Measurements from ENCODE around the gene LARP6. TPM values are rescaled to one million over a fixed set of nuclear protein-coding genes. Genes with fewer than 3 reads are reported as not detected.

The LARP6 gene
- total RNA-seq, 1 experiment from 2014 or later: 53.6 TPM

- Histone ChIP-seq H3K4me3 (ENCODE audit: low read depth, low read length, poor library complexity, severe bottlenecking) (peak within 1 kb of the TSS; percentile 84), H3K4me1 (ENCODE audit: insufficient read depth, low read length, poor library complexity, severe bottlenecking) (peaks cover 10% of the 10 kb centered on the region), H3K36me3 (ENCODE audit: insufficient read depth, low read length, poor library complexity, severe bottlenecking) (no peaks in the 10 kb centered on the region), H3K27ac (ENCODE audit: low read depth, low read length, poor library complexity, severe bottlenecking) (peak within 1 kb of the TSS; percentile 73), H3K9me3 (ENCODE audit: low read depth, low read length, poor library complexity, severe bottlenecking) (no peaks in the 10 kb centered on the region), H3K27me3 (replicated peaks; ENCODE audit: insufficient read depth, low read depth, low read length, poor library complexity) (no peaks in the 10 kb centered on the region)
- BruUV-seq (replicated peaks): TSS peak; percentile 61
- intact Hi-C loops (cut with micrococcal nuclease; ENCODE audit: unreplicated experiment): loop anchor here (5.0 to 10.0 kb wide), 2 partner anchors 213 to 550 kb away; no protein-coding TSS in a partner anchor
- peak; percentile 96 for DNase-seq (ENCODE audit: low spot score)
- CTCF ChIA-PET: interaction anchor here (1.7 kb wide), 1 partner anchor 548 kb away, joined by 3 read pairs; no protein-coding TSS in a partner anchor
- no peak for TF ChIP-seq EZH2 (IDR thresholded peaks at IDR 0.05; ENCODE audit: borderline replicate concordance, low read depth, low read length, poor library complexity, severe bottlenecking)
- TF ChIP-seq, protein P1, sequence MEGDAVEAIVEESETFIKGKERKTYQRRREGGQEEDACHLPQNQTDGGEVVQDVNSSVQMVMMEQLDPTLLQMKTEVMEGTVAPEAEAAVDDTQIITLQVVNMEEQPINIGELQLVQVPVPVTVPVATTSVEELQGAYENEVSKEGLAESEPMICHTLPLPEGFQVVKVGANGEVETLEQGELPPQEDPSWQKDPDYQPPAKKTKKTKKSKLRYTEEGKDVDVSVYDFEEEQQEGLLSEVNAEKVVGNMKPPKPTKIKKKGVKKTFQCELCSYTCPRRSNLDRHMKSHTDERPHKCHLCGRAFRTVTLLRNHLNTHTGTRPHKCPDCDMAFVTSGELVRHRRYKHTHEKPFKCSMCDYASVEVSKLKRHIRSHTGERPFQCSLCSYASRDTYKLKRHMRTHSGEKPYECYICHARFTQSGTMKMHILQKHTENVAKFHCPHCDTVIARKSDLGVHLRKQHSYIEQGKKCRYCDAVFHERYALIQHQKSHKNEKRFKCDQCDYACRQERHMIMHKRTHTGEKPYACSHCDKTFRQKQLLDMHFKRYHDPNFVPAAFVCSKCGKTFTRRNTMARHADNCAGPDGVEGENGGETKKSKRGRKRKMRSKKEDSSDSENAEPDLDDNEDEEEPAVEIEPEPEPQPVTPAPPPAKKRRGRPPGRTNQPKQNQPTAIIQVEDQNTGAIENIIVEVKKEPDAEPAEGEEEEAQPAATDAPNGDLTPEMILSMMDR (conservative IDR thresholded peaks at IDR 0.05; ENCODE audit: low read depth, low read length): no peak
- POLR2A ChIA-PET (ENCODE audit: low non-redundant PET): no interaction called here
Observed at GRCh38 chr15:70892002-70892911, 38.3 kb upstream of the LARP6 start, which contains the start of the genes LRRC49 and THAP10. TSS of gene LRRC49 (plus strand) at chr15:70892826. CDS start at chr15:70892895, 69 bp downstream. TSS of gene THAP10 (minus strand) at chr15:70892433. CDS start at chr15:70892272, 161 bp downstream.

DNA sequence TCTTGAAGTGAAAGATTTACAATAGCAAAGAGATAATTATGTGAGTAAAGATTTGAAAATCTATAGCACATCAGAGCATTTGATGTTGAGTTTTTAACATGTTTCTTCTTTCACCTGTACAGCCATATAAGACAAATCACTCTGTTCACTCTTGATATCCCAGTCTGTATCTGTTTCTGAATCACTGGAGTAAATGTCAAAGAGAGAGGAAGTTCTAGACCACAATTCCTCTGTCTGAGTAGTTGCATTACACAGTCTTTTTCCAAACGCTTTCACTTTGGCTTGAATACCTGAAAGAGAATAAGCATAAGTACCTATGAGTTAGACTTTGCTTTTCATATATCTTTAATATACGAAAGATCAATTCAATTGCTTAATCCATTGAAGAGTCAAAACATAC, 28.4 kb upstream of the LARP6 start:
- H3K36me3 ChIP-seq (ENCODE audit: insufficient read depth, low read length, poor library complexity, severe bottlenecking): no peaks in the 10 kb centered on the region
- POLR2A ChIA-PET (ENCODE audit: low non-redundant PET): no interaction called here
- CTCF ChIA-PET: no interaction called here
- no peak overlapping the region for H3K4me3 ChIP-seq (ENCODE audit: low read depth, low read length, poor library complexity, severe bottlenecking)
- H3K4me1 ChIP-seq (ENCODE audit: insufficient read depth, low read length, poor library complexity, severe bottlenecking): no peaks in the 10 kb centered on the region
- H3K27me3 ChIP-seq (replicated peaks; ENCODE audit: insufficient read depth, low read depth, low read length, poor library complexity): no peaks in the 10 kb centered on the region
- no peak for DNase-seq (ENCODE audit: low spot score)
- no peak overlapping the region for H3K27ac ChIP-seq (ENCODE audit: low read depth, low read length, poor library complexity, severe bottlenecking)
- intact Hi-C loops (cut with micrococcal nuclease; ENCODE audit: unreplicated experiment): no loop called here
- BruUV-seq (replicated peaks): no TSS peak
- H3K9me3 ChIP-seq (ENCODE audit: low read depth, low read length, poor library complexity, severe bottlenecking): no peaks in the 10 kb centered on the region
- TF ChIP-seq, protein P1 (conservative IDR thresholded peaks at IDR 0.05; ENCODE audit: low read depth, low read length): no peak
- no peak for TF ChIP-seq EZH2 (IDR thresholded peaks at IDR 0.05; ENCODE audit: borderline replicate concordance, low read depth, low read length, poor library complexity, severe bottlenecking)

GRCh38 chr15:70880781-70881180, 26.8 kb upstream of the LARP6 start:
- Histone ChIP-seq H3K27me3 (replicated peaks; ENCODE audit: insufficient read depth, low read depth, low read length, poor library complexity) (no peaks in the 10 kb centered on the region), H3K9me3 (ENCODE audit: low read depth, low read length, poor library complexity, severe bottlenecking) (no peaks in the 10 kb centered on the region), H3K4me3 (ENCODE audit: low read depth, low read length, poor library complexity, severe bottlenecking) (no peak overlapping the region), H3K36me3 (ENCODE audit: insufficient read depth, low read length, poor library complexity, severe bottlenecking) (no peaks in the 10 kb centered on the region), H3K4me1 (ENCODE audit: insufficient read depth, low read length, poor library complexity, severe bottlenecking) (peaks cover 3% of the 10 kb centered on the region), H3K27ac (ENCODE audit: low read depth, low read length, poor library complexity, severe bottlenecking) (no peak overlapping the region)
- no TSS peak for BruUV-seq (replicated peaks)
- ChIA-PET CTCF (no interaction called here), POLR2A (ENCODE audit: low non-redundant PET) (no interaction called here)
- intact Hi-C loops (cut with micrococcal nuclease; ENCODE audit: unreplicated experiment): no loop called here
- DNase-seq (ENCODE audit: low spot score): no peak
- TF ChIP-seq, protein P1 (conservative IDR thresholded peaks at IDR 0.05; ENCODE audit: low read depth, low read length): no peak
- TF ChIP-seq EZH2 (IDR thresholded peaks at IDR 0.05; ENCODE audit: borderline replicate concordance, low read depth, low read length, poor library complexity, severe bottlenecking): no peak

Measured in A673 (cell line).